Stimulated activated CD4-positive, alpha-beta T cell treated with anti-CD3 and anti-CD28 coated beads, Interleukin-1b, Interleukin-23, amount 100 ng/mL, for 24 hours (primary cell): ENCODE results near the gene IGFN1.
"Not testable (repeated sequence)": the region's sequence is repeated elsewhere in the genome, so short reads cannot be mapped to it uniquely, and the experiment has no call there.

ENCODE experiments used
- DNase-seq, 4 experiments: peaks; one replicate each; pipeline ENCODE4 v3.0.0-alpha.2; 2020; ENCODE audit warnings: low read depth in 4 of 4, low spot score in 1 of 4

Gene IGFN1

DNA sequence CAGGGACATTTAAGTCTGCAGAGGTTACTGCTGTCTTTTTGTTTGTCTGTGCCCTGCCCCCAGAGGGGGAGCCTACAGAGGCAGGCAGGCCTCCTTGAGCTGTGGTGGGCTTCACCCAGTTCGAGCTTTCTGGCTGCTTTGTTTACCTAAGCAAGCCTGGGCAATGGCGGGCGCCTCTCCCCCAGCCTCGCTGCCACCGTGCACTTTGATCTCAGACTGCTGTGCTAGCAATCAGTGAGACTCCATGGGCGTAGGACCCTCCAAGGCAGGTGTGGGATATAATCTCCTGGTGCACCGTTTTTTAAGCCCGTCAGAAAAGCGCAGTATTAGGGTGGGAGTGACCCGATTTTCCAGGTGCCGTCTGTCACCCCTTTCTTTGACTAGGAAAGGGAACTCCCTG, 49.0 kb downstream of the IGFN1 start:
- DNase-seq = not testable (repeated sequence)

DNA sequence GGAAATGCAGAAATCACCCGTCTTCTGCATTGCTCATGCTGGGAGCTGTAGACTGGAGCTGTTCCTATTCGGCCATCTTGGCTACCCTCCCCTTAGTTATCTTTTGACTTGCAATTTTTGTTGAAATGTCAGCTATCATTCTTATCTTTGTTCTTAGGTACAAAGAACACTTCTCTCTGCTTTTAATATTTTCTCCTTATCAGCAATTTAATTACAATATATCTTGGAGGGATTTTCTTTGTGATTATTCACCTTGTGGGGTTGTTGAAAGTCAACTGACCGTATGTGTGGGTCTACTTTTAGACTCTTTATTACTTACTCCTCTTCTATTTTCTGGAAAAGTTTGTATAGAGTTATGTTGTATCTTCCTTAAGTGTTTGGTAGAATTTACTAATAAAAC, 49.5 kb downstream of the IGFN1 start:
- DNase-seq = no peak

GRCh38 chr1:201241736-201242135, 51.1 kb downstream of the IGFN1 start:
- no peak for DNase-seq

DNA sequence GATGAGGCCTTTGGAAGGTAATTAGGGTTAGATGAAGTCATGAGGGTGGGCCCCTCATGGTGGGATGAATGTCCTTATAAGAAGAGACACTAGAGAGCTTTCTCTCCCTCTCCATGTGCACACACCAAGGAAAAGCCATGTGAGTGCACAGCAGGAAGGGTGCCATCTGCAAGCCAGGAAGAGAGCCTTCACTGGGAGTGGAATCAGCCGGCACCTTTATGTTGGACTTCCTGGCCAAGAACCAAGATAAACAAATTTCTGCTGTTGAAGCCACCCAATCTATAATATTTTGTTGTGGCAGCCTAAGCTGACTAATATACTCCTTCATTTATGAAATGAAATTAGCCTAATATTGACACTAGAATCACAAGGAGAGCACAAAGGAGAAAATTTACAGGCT, 54.5 kb downstream of the IGFN1 start:
- DNase-seq = no peak

DNA sequence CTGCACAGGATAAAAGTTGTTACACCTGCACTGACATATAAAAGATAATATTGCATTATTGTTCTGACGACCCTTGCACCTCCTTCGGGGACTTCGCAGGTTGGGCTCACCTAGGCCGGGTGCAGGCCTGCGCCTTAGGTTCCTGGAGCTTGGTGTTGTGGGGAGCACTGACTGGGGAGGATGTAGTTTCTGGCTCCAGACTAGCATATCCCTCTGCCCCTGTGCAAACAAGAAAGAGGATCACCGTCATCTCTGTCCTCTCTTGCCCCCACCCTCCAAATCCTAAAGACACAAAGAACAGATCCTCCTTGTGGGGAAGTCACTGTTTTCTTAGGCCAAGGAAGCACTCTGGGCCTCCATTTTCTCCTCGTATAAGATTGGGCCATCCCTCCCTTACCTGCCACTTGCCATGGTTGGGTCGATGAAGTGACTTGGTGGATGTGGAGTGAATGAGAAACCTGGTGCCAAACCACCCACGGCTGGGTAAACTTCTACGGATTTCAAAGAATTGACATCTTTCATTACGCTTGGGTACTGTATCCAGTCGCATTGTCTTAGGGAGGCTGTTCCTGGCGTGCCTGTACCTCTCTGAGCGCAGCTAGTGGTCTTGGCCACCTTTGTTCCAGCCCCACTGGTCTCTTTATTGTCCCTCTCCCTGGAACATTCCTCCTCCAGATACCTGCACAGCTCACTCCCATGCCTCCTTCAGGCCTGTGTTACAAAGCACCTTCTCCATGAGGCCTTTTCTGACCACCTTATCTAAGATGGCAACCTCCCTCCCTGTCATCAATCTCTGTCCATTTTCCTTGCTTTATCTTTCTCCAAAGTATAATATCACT, 58.3 kb downstream of the IGFN1 start:
- no peak for DNase-seq

GRCh38 chr1:201250326-201251011, 59.8 kb downstream of the IGFN1 start:
- no peak for DNase-seq

- no peak for DNase-seq
Measured at GRCh38 chr1:201251411-201251810, 60.8 kb downstream of the IGFN1 start.

GRCh38 chr1:201251851-201252430, 61.3 kb downstream of the IGFN1 start:
- no peak for DNase-seq

DNA sequence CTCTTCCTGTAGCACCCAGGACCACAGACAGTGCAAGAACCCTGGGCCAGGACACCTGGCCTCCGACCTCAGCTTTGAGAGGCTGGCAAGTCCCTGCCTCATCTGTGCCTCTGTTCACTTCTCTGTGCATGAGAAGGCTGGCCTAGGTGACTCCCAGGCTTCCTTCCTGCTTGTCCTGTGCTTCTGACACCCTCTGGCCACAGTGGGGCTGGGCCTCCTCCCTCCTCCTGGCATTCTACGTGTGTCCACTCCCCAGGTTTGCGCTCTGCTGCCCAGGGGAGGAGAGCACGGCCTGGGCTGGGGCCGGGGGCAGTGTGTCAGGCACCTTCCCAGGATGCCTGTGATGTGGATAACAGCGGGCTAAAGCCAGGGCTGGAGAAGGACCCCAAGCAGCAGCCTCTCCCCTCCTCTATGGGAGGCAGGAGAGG, 62.3 kb downstream of the IGFN1 start:
- no peak for DNase-seq

- DNase-seq = no peak
Measured at GRCh38 chr1:201253411-201253810, 62.8 kb downstream of the IGFN1 start.

DNA sequence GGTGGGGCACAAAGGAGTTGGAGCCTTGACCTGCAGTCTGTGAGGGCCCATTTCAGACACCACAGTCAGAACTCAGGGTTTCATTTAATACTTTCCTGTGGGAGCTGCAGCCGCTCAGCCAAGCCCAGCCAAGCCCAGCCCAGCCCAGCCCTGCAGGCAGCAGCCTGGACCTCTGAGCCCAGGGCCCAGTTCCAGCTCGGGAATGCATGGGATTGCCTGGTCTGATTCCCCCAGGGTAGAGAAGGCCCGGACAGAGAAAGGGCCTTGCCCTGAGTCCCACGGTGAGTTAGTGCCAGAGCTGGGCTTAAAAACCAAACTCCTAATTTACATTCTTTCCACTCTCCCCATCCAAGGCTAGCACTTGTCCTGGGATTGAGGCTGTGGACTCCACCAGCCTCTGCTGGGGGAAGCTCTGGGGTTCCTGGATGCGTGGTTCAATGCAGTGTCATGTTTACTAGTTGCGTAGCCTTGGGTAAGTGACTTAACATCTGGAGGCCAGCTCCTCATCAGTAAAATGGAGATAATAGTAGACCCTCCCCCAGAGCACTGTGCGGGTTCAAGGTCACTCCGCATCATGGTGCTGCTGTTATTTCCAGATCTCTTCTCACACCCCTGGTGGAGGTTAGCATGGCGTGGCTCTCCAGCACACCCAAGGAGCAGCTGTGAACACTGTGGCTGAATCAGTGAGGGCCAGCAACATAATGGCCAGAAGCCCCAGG, 63.4 kb downstream of the IGFN1 start:
- DNase-seq = no peak

GRCh38 chr1:201254625-201255478, 64.2 kb downstream of the IGFN1 start:
- peak; percentile 19 to 61 (median 48) for DNase-seq

DNA sequence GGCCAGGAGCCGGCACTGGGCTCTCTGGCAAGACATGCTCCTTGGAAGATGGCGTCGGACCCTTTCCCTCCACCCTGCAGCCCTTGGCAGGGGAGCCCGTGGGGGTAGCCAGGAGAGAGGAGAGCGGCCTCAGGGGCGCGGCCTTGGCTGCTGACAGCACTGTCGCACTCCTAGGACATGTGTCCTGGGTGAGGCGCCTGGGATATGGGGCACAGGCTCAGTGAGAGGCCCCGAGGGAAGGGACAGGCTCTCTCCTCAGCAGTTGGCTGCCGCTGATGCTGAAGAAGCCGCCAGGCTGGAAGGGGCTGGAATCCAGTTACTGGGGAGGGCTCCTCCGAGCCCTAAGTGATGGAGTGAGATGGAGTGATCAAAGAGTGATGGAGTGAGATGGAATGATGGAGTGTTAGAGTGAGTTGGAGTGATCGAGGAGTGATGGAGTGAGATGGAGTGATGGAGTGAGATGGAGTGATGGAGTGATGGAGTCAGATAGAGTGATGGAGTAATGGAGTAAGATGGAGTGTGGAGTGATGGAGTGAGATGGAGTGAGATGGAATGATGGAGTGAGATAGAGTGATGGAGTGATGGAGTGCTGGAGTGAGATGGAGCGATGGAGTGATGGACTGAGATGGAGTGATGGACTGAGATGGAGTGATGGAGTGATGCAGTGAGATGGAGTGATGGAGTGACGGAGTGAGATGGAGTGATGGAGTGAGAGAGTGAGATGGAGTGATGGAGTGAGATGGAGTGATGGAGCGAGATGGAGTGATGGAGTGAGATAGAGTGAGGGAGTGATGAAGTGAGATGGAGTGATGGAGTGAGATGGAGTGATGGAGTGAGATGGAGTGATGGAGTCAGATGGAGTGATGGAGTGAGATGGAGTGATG, 65.1 kb downstream of the IGFN1 start:
- DNase-seq = no peak

- not testable (repeated sequence) for DNase-seq
Measured at GRCh38 chr1:201258132-201258531, 67.5 kb downstream of the IGFN1 start.

GRCh38 chr1:201258763-201259230, 68.2 kb downstream of the IGFN1 start:
- no peak for DNase-seq

- no peak for DNase-seq
Measured at GRCh38 chr1:201259476-201260235, 69.0 kb downstream of the IGFN1 start.

GRCh38 chr1:201260236-201260590, 69.6 kb downstream of the IGFN1 start:
- no peak for DNase-seq

DNA sequence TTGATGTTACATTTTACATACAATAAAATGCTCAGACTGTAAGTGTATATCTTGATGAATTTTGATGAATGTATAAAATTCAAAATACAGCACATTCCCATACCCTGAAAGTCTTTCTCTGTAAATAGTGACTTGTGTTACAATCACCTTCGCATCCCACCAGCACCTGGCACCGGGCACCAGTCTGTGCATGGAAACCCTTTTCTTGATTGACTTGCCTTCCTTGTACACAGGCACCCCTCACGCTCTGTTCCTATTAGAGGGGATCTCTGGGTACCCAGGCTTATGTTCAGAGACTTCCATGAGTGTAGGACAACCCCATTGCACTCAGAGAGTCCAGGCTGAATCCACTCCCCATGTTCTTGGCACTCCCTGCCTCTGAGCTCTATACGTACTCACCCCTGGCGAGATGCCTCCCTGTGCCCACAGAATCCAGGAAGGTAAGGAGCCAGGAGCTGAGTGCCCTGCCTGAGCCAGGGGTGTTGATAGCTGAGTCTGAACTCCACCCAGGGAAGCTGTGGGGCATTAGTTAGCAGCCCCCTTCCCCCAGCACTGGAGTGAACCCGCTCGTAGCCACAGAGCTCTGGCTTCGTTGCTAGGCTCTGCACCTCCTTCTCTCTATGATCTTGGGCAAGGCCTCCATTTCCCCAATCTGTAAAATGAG, 70.2 kb downstream of the IGFN1 start:
- DNase-seq = no peak
